Thyroid gland (tissue), 4 donors: ENCODE data around the gene ARL10. TPM values are rescaled to one million over a fixed set of nuclear protein-coding genes. Genes with fewer than 3 reads are reported as not detected.

ENCODE experiments used
- DNase-seq, 2 donors: peaks; one replicate each; pipeline ENCODE4 v3.0.0-alpha.2; 2019
- H3K27ac ChIP-seq, 3 donors: fragments of 200-600 bp; sonication (generic); 1 replicate in 2 of 3; 2 replicates in 1 of 3; pipeline ENCODE4 v1.5.1; 2016 to 2019; ENCODE audit warnings: mild to moderate bottlenecking in 1 of 3, moderate library complexity in 1 of 3
- H3K27me3 ChIP-seq: fragments of 200-600 bp; sonication (generic); one replicate; pipeline ENCODE4 v1.5.1; 2019
- H3K36me3 ChIP-seq, 2 donors: fragments of 200-600 bp; sonication (generic); one replicate each; pipeline ENCODE4 v1.5.1; 2016 to 2019
- H3K4me1 ChIP-seq, 2 donors: fragments of 200-600 bp; sonication (generic); one replicate each; pipeline ENCODE4 v1.5.1; 2017 to 2019
- H3K4me3 ChIP-seq, 3 donors: fragments of 200-600 bp; sonication (generic); replicated peaks in 1 of 3; 1 replicate in 2 of 3; 2 replicates in 1 of 3; pipeline ENCODE4 v1.5.1; 2016; ENCODE audit warnings: mild to moderate bottlenecking in 1 of 3
- H3K9me3 ChIP-seq: fragments of 200-600 bp; sonication (generic); one replicate; pipeline ENCODE4 v1.5.1; 2017
- POLR2A ChIP-seq, 2 donors: fragments of 450-650 bp; IDR thresholded peaks; one replicate each; pipeline ENCODE4 v1.6.1; 2017; ENCODE audit warnings: antibody characterized with exemption in 2 of 2, mild to moderate bottlenecking in 2 of 2, moderate library complexity in 1 of 2
- WGBS, 2 donors: methylation state at CpG; one replicate each; pipeline ENCODE4 v1.1.5; 2017; 5-methylcytosine and 5-hydroxymethylcytosine counted together
- intact Hi-C: fragments of 100-400 bp; cut with DNase I; formaldehyde crosslinking; loops from one replicate; pipeline ENCODE4 v1.15.1; 2023
- total RNA-seq, 4 donors: library from RNA; depleted of rRNA; stranded (reverse); fragments of >200 nt; gene quantifications; one replicate each; pipeline ENCODE4 v1.2.3, GENCODE V29; 2016
- TF ChIP-seq, protein P1 (sequence below), 6 experiments: fragments of 200-600 bp in 3 of 6; fragments of 450-650 bp in 3 of 6; sonication (generic) in 3 of 6; IDR thresholded peaks; one replicate each; pipeline ENCODE4 v1.5.1; 2016 to 2019; ENCODE audit warnings: antibody characterized with exemption in 6 of 6, mild to moderate bottlenecking in 2 of 6, inconsistent platforms in 1 of 6, moderate library complexity in 1 of 6

The ARL10 gene
- total RNA-seq = 10 to 100 TPM in 1 of 4 donors, 1 to 10 TPM in 3; 2.1 to 11.0 (median 2.8) TPM

DNA sequence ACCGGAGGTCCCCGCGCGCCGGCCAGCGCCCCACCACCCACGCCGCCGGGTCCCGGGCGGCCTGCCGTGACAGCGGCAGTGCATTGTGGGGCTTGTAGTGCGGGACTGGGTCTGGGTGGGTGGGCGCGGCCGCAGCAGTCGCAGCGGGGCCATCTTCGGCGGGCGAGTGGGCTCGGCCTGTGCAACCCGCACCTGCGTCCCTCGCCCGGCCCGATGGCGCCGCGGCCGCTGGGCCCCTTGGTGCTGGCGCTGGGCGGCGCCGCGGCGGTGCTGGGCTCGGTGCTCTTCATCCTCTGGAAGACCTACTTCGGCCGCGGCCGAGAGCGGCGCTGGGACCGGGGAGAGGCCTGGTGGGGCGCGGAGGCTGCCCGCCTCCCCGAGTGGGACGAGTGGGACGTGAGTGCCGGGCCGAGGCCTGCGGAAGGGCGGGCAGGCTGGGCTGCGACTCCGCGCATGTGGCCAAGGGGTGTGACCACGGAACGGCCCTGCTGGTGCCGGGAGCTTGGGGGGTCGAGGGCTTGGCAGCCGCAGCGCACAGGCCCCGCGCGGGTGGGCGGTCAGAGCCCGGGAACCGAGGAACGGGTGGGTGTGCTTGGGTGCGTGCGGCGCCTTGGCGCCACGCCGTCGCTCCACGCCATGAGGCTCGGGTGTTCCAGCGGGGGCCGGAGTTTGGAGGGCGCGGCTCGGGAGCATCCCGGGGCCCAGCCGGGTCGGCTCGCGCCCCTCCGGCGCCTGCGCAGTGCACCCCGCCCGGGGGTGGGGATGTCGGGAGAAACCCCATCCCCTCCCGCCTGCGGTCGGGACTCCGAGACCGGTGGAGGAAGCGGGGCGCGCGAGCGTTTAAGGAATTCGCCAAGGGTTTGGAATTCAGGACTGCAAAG, at the start of gene ARL10:
Gene ARL10 (plus strand): TSS at position 137 of the 881 bp plus-strand sequence. CDS start 77 bp downstream, at position 214.
- no peaks in the 10 kb centered on the region for H3K9me3 ChIP-seq
- WGBS, 2 donors = 0% methylated on average over 6 of the region's 108 CpGs; no CpG with 5 or more reads in 1 of the 2 donors
- peak within 1 kb of the TSS; percentile 47 to 67 (median 59) for H3K4me3 ChIP-seq
- peaks cover 7 to 13% of the 10 kb centered on the region in 2 donors for H3K4me1 ChIP-seq
- peak within 1 kb of the TSS in 1 of 3 donors; percentile 17 for H3K27ac ChIP-seq
- peaks cover 0 to 2% of the 10 kb centered on the region in 2 donors for H3K36me3 ChIP-seq
- intact Hi-C loops = no loop called here
- DNase-seq = peak; percentile 16 to 19
- no peaks in the 10 kb centered on the region for H3K27me3 ChIP-seq
- TF ChIP-seq, protein P1, sequence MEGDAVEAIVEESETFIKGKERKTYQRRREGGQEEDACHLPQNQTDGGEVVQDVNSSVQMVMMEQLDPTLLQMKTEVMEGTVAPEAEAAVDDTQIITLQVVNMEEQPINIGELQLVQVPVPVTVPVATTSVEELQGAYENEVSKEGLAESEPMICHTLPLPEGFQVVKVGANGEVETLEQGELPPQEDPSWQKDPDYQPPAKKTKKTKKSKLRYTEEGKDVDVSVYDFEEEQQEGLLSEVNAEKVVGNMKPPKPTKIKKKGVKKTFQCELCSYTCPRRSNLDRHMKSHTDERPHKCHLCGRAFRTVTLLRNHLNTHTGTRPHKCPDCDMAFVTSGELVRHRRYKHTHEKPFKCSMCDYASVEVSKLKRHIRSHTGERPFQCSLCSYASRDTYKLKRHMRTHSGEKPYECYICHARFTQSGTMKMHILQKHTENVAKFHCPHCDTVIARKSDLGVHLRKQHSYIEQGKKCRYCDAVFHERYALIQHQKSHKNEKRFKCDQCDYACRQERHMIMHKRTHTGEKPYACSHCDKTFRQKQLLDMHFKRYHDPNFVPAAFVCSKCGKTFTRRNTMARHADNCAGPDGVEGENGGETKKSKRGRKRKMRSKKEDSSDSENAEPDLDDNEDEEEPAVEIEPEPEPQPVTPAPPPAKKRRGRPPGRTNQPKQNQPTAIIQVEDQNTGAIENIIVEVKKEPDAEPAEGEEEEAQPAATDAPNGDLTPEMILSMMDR (IDR thresholded peaks at IDR 0.05) = no peak
- TF ChIP-seq POLR2A (IDR thresholded peaks at IDR 0.05) = peak in 1 of 2 donors; percentile 14

DNA sequence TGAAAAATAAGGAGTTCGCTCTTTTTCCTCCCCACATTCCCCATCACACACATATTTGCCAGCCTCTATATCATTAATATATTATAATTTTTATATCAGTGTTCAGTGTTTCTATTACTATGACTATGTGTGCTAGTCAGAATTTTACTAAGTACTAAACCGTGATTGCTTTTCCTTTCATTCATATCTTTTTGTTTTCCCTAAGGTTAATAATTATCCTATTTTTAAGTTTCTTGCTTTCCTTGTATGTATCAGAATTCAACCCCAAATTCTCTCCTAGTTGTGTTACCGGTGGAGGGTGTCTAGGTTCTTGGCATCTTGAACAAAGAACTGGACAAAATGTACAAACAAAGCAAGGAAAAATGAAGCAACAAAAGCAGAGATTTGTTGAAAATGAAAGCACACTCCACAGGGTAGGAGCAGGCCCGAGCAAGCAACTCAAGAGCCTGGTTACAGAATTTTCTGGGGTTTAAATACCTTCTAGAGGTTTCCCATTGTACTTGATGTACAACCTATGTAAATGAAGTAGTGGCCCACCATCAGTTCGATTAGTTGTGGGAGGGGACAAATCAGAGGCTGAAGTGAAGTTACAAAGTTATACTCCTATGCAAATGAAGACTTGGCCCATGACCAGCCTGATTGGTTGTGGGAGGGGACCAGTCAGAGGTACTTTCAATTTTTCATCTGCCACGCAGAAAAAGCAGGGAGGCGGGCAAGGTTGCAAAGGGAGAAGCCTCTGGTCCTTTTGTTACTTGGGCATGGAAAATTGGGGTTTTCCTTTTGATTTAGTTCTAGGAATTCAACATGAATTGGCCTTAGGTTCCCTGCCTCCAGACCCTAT, 47.5 kb upstream of the ARL10 start:
- WGBS, 2 donors = 80 to 88% methylated on average over 7 of the region's 7 CpGs
- TF ChIP-seq, protein P1 (IDR thresholded peaks at IDR 0.05) = no peak
- TF ChIP-seq POLR2A (IDR thresholded peaks at IDR 0.05) = no peak

DNA sequence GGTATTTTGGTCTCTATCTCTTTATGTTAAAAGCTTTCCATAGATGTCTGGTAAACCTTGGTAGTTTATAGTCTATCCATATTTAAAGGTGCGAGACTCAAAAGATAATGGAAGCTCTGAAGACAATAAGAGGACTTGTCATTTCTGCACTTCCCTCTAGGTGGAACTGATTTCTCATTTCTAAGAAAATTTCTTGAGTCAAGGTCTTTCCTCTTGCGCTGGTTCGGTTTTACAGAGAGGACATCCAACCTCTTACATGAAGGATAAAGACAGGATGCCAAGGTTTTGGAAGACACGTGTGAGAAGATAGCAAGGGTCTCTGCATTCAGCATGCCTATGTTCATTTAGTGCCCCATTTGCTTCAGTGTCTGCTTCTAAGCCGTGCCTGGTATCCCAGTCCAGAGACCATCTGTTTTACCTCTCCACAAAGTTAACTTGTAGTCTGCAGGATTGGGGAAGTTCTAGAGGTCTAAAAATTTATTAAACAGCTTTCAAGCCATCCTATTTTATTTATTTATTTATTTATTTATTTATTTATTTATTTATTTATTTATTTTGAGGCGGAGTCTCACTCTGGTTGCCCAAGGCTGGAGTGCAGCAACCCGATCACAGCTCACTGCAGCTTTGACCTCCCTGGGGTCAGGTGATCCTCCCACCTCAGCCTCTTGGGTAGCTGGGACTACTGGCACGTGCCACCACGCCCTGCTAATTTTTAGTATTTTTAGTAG, 45.3 kb upstream of the ARL10 start:
- 77 to 81% methylated on average over 9 of the region's 9 CpGs for WGBS, 2 donors
- TF ChIP-seq POLR2A (IDR thresholded peaks at IDR 0.05) = no peak
- TF ChIP-seq, protein P1 (IDR thresholded peaks at IDR 0.05) = peak in 2 of 6 experiments; percentile 13 to 32
- Histone ChIP-seq H3K4me1 (no peaks in the 10 kb centered on the region), H3K27me3 (no peaks in the 10 kb centered on the region), H3K4me3 (no peak overlapping the region), H3K27ac (no peak overlapping the region), H3K9me3 (no peaks in the 10 kb centered on the region), H3K36me3 (peaks cover 5 to 12% of the 10 kb centered on the region in 2 donors)
- intact Hi-C loops = no loop called here
- no peak for DNase-seq

More for the DNA sequence above, 47.5 kb upstream of the ARL10 start:
- Histone ChIP-seq H3K4me3 (no peak overlapping the region), H3K9me3 (no peaks in the 10 kb centered on the region), H3K27ac (no peak overlapping the region), H3K27me3 (no peaks in the 10 kb centered on the region), H3K36me3 (peaks cover 3 to 4% of the 10 kb centered on the region in 2 donors), H3K4me1 (no peaks in the 10 kb centered on the region)
- intact Hi-C loops = no loop called here
- peak in 1 of 2 donors; percentile 5 for DNase-seq

- intact Hi-C loops = no loop called here
- H3K4me3 ChIP-seq = no peak overlapping the region
- TF ChIP-seq, protein P1 (IDR thresholded peaks at IDR 0.05) = no peak
- no peak for TF ChIP-seq POLR2A (IDR thresholded peaks at IDR 0.05)
- H3K27me3 ChIP-seq = no peaks in the 10 kb centered on the region
- 96 to 98% methylated on average over 3 of the region's 3 CpGs for WGBS, 2 donors
- DNase-seq = no peak
- H3K27ac ChIP-seq = no peak overlapping the region
- H3K4me1 ChIP-seq = no peaks in the 10 kb centered on the region
- H3K9me3 ChIP-seq = no peaks in the 10 kb centered on the region
- peaks cover 5 to 12% of the 10 kb centered on the region in 2 donors for H3K36me3 ChIP-seq
Observed at GRCh38 chr5:176320577-176320976, 44.7 kb upstream of the ARL10 start.
